Small intestine (tissue), 7 donors: ENCODE data around the gene FARP2. TPM values are rescaled to one million over a fixed set of nuclear protein-coding genes. Genes with fewer than 3 reads are reported as not detected.

Source experiments
- DNase-seq, 2 donors: peaks; one replicate each; pipeline versions ENCODE4 v3.0.0 to v3.0.0-alpha.2; 2013
- FAIRE-seq: peaks from 2 replicates; lab custom pipeline; 2012; peaks lifted over from hg19 to GRCh38; lab: Jason Lieb, UNC
- H3K27ac ChIP-seq, 3 donors: one replicate each; pipeline ENCODE4 v1.5.1; 2013; ENCODE audit warnings: low read length in 2 of 3, mild to moderate bottlenecking in 2 of 3, control low read depth in 1 of 3, inconsistent platforms in 1 of 3, low read depth in 1 of 3, moderate library complexity in 1 of 3
- H3K27me3 ChIP-seq, 3 donors: one replicate each; pipeline ENCODE4 v1.6.1; 2013; ENCODE audit warnings: low read length in 3 of 3, inconsistent platforms in 1 of 3; ENCODE audit not compliant: control insufficient read depth in 3 of 3, insufficient read depth in 3 of 3
- H3K36me3 ChIP-seq, 3 donors: one replicate each; pipeline ENCODE4 v1.6.1; 2013; ENCODE audit warnings: low read length in 3 of 3, inconsistent platforms in 1 of 3, low read depth in 1 of 3, mild to moderate bottlenecking in 1 of 3, moderate library complexity in 1 of 3; ENCODE audit not compliant: control insufficient read depth in 3 of 3, insufficient read depth in 2 of 3
- H3K4me1 ChIP-seq, 3 donors: one replicate each; pipeline ENCODE4 v1.6.1; 2013; ENCODE audit warnings: low read length in 2 of 3, inconsistent platforms in 1 of 3, low read depth in 1 of 3, mild to moderate bottlenecking in 1 of 3, moderate library complexity in 1 of 3; ENCODE audit not compliant: control insufficient read depth in 3 of 3, insufficient read depth in 2 of 3
- H3K4me3 ChIP-seq, 3 donors: one replicate each; pipeline ENCODE4 v1.5.1; 2013; ENCODE audit warnings: low read length in 3 of 3, control low read depth in 1 of 3, inconsistent platforms in 1 of 3, low read depth in 1 of 3, mild to moderate bottlenecking in 1 of 3, moderate library complexity in 1 of 3
- H3K9me3 ChIP-seq, 2 donors: one replicate each; pipeline ENCODE4 v1.6.1; 2013; ENCODE audit warnings: low read depth in 1 of 2, low read length in 1 of 2; ENCODE audit not compliant: control insufficient read depth in 2 of 2, insufficient read depth in 1 of 2
- WGBS, 3 donors: extraction: QIAGEN DNeasy Blood & Tissue Kit; methylation state at CpG; one replicate each; pipeline ENCODE4 v1.1.7; 2013; 5-methylcytosine and 5-hydroxymethylcytosine counted together
- polyA plus RNA-seq, 4 donors: library from polyadenylated mRNA; stranded (reverse) in 3 of 4; unstranded in 1 of 4; fragments of 200-250 nt in 3 of 4; fragments of 120-200 nt in 1 of 4; gene quantifications; one replicate each; pipeline versions ENCODE4 v1.2.1 to v1.2.3, GENCODE V29; 2013
- donor health status: healthy with polysubstance abuse.
- donor health status: control.
- donor health status: control.
- donor health status: Bipolar disorder and iron deficiency.
- donor health status: healthy.

The FARP2 gene
- polyA plus RNA-seq, 4 donors: 25.7 to 65.3 (median 49.8) TPM

- peaks cover 0 to 33% (median 2%) of the 10 kb centered on the region in 3 donors for H3K27me3 ChIP-seq
- H3K36me3 ChIP-seq: no peaks in the 10 kb centered on the region
- peaks cover 0 to 5% (median 0%) of the 10 kb centered on the region in 3 donors for H3K4me1 ChIP-seq
- no peak for FAIRE-seq
- no peak for DNase-seq
- no peak overlapping the region for H3K27ac ChIP-seq
- 19 to 36% (median 31%) methylated on average over 25 to 62 of the region's 62 CpGs for WGBS, 3 donors
- H3K4me3 ChIP-seq: no peak overlapping the region
- H3K9me3 ChIP-seq: peaks cover 0 to 3% of the 10 kb centered on the region in 2 donors
Observed at GRCh38 chr2:241541564-241542277, 185.6 kb downstream of the FARP2 start.

GRCh38 chr2:241542278-241542605 lies 186.2 kb downstream of the FARP2 start:
- H3K27me3 ChIP-seq: peaks cover 0 to 39% (median 2%) of the 10 kb centered on the region in 3 donors

More at GRCh38 chr2:241542278-241542605, 186.2 kb downstream of the FARP2 start:
- H3K36me3 ChIP-seq: no peaks in the 10 kb centered on the region
- peaks cover 0 to 10% (median 0%) of the 10 kb centered on the region in 3 donors for H3K4me1 ChIP-seq
- FAIRE-seq (no peak), DNase-seq (no peak)
- no peak overlapping the region for H3K4me3 ChIP-seq
- no peak overlapping the region for H3K27ac ChIP-seq
- 60 to 77% (median 64%) methylated on average over 14 to 15 of the region's 15 CpGs for WGBS, 3 donors
- H3K9me3 ChIP-seq: peaks cover 0 to 3% of the 10 kb centered on the region in 2 donors

Other genes with a start within 250 kb of the FARP2 start
- 10 to 100 TPM in 1 of 4 donors, 1 to 10 TPM in 3; 4.7 to 14.7 (median 6.2) TPM for gene PASK, start 206.8 kb upstream of the FARP2 start, polyA plus RNA-seq
- gene PPP1R7, start 205.8 kb upstream of the FARP2 start, polyA plus RNA-seq: 10 to 100 TPM; 57.3 to 74.7 (median 63.5) TPM
- gene ANO7, start 167.6 kb upstream of the FARP2 start, polyA plus RNA-seq: 10 to 100 TPM in 1 of 4 donors, 1 to 10 TPM in 3; 1.1 to 40.0 (median 5.9) TPM
- gene HDLBP, start 40.6 kb upstream of the FARP2 start, polyA plus RNA-seq: 100 to 1,000 TPM; 136 to 394 (median 171) TPM
- 100 to 1,000 TPM; 112 to 311 (median 148) TPM for gene SEPTIN2, start 40.4 kb upstream of the FARP2 start, polyA plus RNA-seq
- 100 to 1,000 TPM; 122 to 190 (median 150) TPM for gene STK25, start 152.3 kb downstream of the FARP2 start, polyA plus RNA-seq
- 10 to 100 TPM in 2 of 4 donors, 1 to 10 TPM in 2; 4.5 to 15.5 (median 9.9) TPM for gene BOK, start 202.5 kb downstream of the FARP2 start, polyA plus RNA-seq